HEK293 (cell line): ENCODE data around the gene SHISAL1.
A peak's percentile ranks its signal among the peaks of the same experiment; 100 is the strongest.

Source experiments
- CTCF ChIA-PET: fragments of 350-600 bp; formaldehyde crosslinking; extraction: SDS; loops from one replicate; lab custom pipeline; 2021; ENCODE audit warnings: antibody characterized with exemption; lab: Yijun Ruan, JAX
- POLR2A ChIA-PET: fragments of 300-600 bp; formaldehyde crosslinking; extraction: SDS; loops from one replicate; lab custom pipeline; 2020; ENCODE audit warnings: antibody characterized with exemption, inconsistent platforms; lab: Yijun Ruan, JAX
- H3K27ac ChIP-seq: fragments of 200-500 bp; sonication (Bioruptor generic); 2 replicates; pipeline ENCODE4 v1.5.1; 2014; ENCODE audit warnings: low read depth, low read length, control low read depth, inconsistent platforms; ENCODE audit errors: extremely low read depth
- H3K36me3 ChIP-seq, 2 experiments: fragments of 200-500 bp in 1 of 2; sonication (Bioruptor generic) in 1 of 2; 1 replicate in 1 of 2; 2 replicates in 1 of 2; pipeline ENCODE4 v1.5.1; 2014 to 2017; ENCODE audit warnings: inconsistent platforms in 2 of 2, low read length in 2 of 2; ENCODE audit not compliant: control insufficient read depth in 2 of 2, insufficient read depth in 1 of 2
- H3K4me1 ChIP-seq: fragments of 200-500 bp; sonication (Bioruptor generic); 2 replicates; pipeline ENCODE4 v1.5.1; 2014; ENCODE audit warnings: mild to moderate bottlenecking, low read length, inconsistent platforms; ENCODE audit not compliant: control insufficient read depth, insufficient read depth
- H3K4me3 ChIP-seq: 2 replicates; pipeline ENCODE4 v1.5.1; 2011; ENCODE audit warnings: low read depth, mild to moderate bottlenecking, control low read depth, low read length, moderate library complexity
- H3K9me3 ChIP-seq: fragments of 200-500 bp; sonication (Bioruptor generic); 2 replicates; pipeline ENCODE4 v1.5.1; 2014; ENCODE audit warnings: low read depth, low read length, inconsistent platforms; ENCODE audit not compliant: control insufficient read depth, insufficient read depth
- INSM2 ChIP-seq: fragments of 450-650 bp; formaldehyde crosslinking; IDR thresholded peaks from 2 replicates; pipeline ENCODE4 v1.5.1; 2016; ENCODE audit warnings: missing biosample characterization, missing genetic modification characterization
- OSR2 ChIP-seq: fragments of 450-650 bp; formaldehyde crosslinking; IDR thresholded peaks from 2 replicates; pipeline ENCODE4 v1.5.1; 2016; ENCODE audit warnings: missing biosample characterization, missing genetic modification characterization
- PRDM4 ChIP-seq: fragments of 450-650 bp; formaldehyde crosslinking; IDR thresholded peaks from 2 replicates; pipeline ENCODE4 v1.5.1; 2017; ENCODE audit warnings: missing biosample characterization, missing genetic modification characterization
- REST ChIP-seq: fragments of 450-650 bp; formaldehyde crosslinking; IDR thresholded peaks from 2 replicates; pipeline ENCODE4 v1.5.1; 2016; ENCODE audit warnings: missing biosample characterization, missing genetic modification characterization
- SP7 ChIP-seq: fragments of 450-650 bp; formaldehyde crosslinking; IDR thresholded peaks from 2 replicates; pipeline ENCODE4 v1.5.1; 2016; ENCODE audit warnings: missing biosample characterization, missing genetic modification characterization
- ZBTB7A ChIP-seq: fragments of 450-650 bp; formaldehyde crosslinking; IDR thresholded peaks from 2 replicates; pipeline ENCODE4 v1.5.1; 2016; ENCODE audit warnings: low read depth, missing biosample characterization, missing genetic modification characterization
- ZNF114 ChIP-seq: fragments of 450-650 bp; formaldehyde crosslinking; IDR thresholded peaks from 2 replicates; pipeline ENCODE4 v1.5.0; 2017; ENCODE audit warnings: missing biosample characterization, missing genetic modification characterization
- ZNF146 ChIP-seq: fragments of 450-650 bp; formaldehyde crosslinking; IDR thresholded peaks from 2 replicates; pipeline ENCODE4 v1.5.1; 2016; ENCODE audit warnings: missing biosample characterization, missing genetic modification characterization
- ZNF184 ChIP-seq: fragments of 450-650 bp; IDR thresholded peaks from 2 replicates; pipeline ENCODE4 v1.5.1; 2018; ENCODE audit warnings: missing biosample characterization, mild to moderate bottlenecking, missing genetic modification characterization
- ZNF202 ChIP-seq: fragments of 450-650 bp; formaldehyde crosslinking; IDR thresholded peaks from 2 replicates; pipeline ENCODE4 v1.5.1; 2016; ENCODE audit warnings: missing biosample characterization, missing genetic modification characterization, borderline replicate concordance
- ZNF274 ChIP-seq, 2 experiments: fragments of 200-500 bp in 1 of 2; fragments of 450-650 bp in 1 of 2; sonication (Bioruptor generic) in 1 of 2; formaldehyde crosslinking in 1 of 2; IDR thresholded peaks; 2 replicates each; pipeline versions ENCODE4 v1.5.1 to v1.6.1; 2014 to 2016; ENCODE audit warnings: borderline replicate concordance in 1 of 2, inconsistent platforms in 1 of 2, low read length in 1 of 2, missing biosample characterization in 1 of 2, missing genetic modification characterization in 1 of 2
- ZNF518A ChIP-seq: fragments of 450-650 bp; formaldehyde crosslinking; conservative IDR thresholded peaks from 2 replicates; pipeline ENCODE4 v1.5.1; 2016; ENCODE audit warnings: low read depth, missing biosample characterization, missing genetic modification characterization
- ZNF521 ChIP-seq: fragments of 450-650 bp; formaldehyde crosslinking; IDR thresholded peaks from 2 replicates; pipeline ENCODE4 v1.5.1; 2017; ENCODE audit warnings: missing biosample characterization, mild to moderate bottlenecking, missing genetic modification characterization
- ZNF645 ChIP-seq: fragments of 450-650 bp; formaldehyde crosslinking; IDR thresholded peaks from 2 replicates; pipeline ENCODE4; 2016; ENCODE audit warnings: missing biosample characterization, missing genetic modification characterization
- ZNF654 ChIP-seq: fragments of 450-650 bp; formaldehyde crosslinking; IDR thresholded peaks from 2 replicates; pipeline ENCODE4 v1.5.1; 2016; ENCODE audit warnings: low read depth, missing biosample characterization, missing genetic modification characterization

The SHISAL1 gene

GRCh38 chr22:44349594-44349993 lies 36.8 kb upstream of the SHISAL1 start:
- POLR2A ChIA-PET: no interaction called here
- no peaks in the 10 kb centered on the region for H3K9me3 ChIP-seq
- H3K36me3 ChIP-seq: no peaks in the 10 kb centered on the region
- CTCF ChIA-PET: interaction anchor here (1.5 kb wide), 1 partner anchor 268 kb away, joined by 3 read pairs; no protein-coding TSS in a partner anchor
- H3K27ac ChIP-seq: no peak overlapping the region
- H3K4me3 ChIP-seq: no peak overlapping the region
- peaks cover 4% of the 10 kb centered on the region for H3K4me1 ChIP-seq
- TF ChIP-seq OSR2 (no peak), ZNF518A (tag by site-specific recombination) (no peak), SP7 (tag by site-specific recombination) (no peak), ZNF146 (tag by site-specific recombination) (no peak), ZNF654 (tag by site-specific recombination) (no peak), ZNF202 (no peak)

- POLR2A ChIA-PET: no interaction called here
- CTCF ChIA-PET: interaction anchor here (0.7 to 1.5 kb wide), 4 partner anchors 8 to 356 kb away, joined by 3 read pairs; no protein-coding TSS in a partner anchor
- H3K27ac ChIP-seq: no peak overlapping the region
- H3K9me3 ChIP-seq: no peaks in the 10 kb centered on the region
- peaks cover 4% of the 10 kb centered on the region for H3K4me1 ChIP-seq
- H3K36me3 ChIP-seq: no peaks in the 10 kb centered on the region
- no peak overlapping the region for H3K4me3 ChIP-seq
- TF ChIP-seq REST (tag by site-specific recombination): peak; percentile 45; the same call in 1 of the 2 replicates
- no peak for TF ChIP-seq ZNF274 (IDR thresholded peaks at IDR 0.05; ENCODE audit: low read length)
- TF ChIP-seq ZNF274 (tag by site-specific recombination; IDR thresholded peaks at IDR 0.05; ENCODE audit: borderline replicate concordance): no peak
These were observed 36.3 kb upstream of the SHISAL1 start for GRCh38 chr22:44348971-44349560.

GRCh38 chr22:44347549-44347948 lies 34.8 kb upstream of the SHISAL1 start:
- Histone ChIP-seq H3K27ac (no peak overlapping the region), H3K9me3 (no peaks in the 10 kb centered on the region), H3K4me1 (peaks cover 4% of the 10 kb centered on the region), H3K4me3 (no peak overlapping the region), H3K36me3 (no peaks in the 10 kb centered on the region)
- CTCF ChIA-PET: no interaction called here
- POLR2A ChIA-PET: no interaction called here
- TF ChIP-seq ZNF184 (tag by site-specific recombination): no peak
- TF ChIP-seq ZNF146 (tag by site-specific recombination): no peak
- TF ChIP-seq ZNF645 (tag by site-specific recombination): no peak
- TF ChIP-seq INSM2 (tag by site-specific recombination): no peak
- no peak for TF ChIP-seq PRDM4 (tag by site-specific recombination)
- TF ChIP-seq ZBTB7A (tag by site-specific recombination): no peak
- TF ChIP-seq ZNF521 (tag by site-specific recombination): no peak
- TF ChIP-seq ZNF114 (tag by site-specific recombination): no peak
